ENCODE data around the gene ENGASE.

- TF ChIP-seq GATA2 (CRISPR knock-in tag; IDR thresholded peaks at IDR 0.05) (no peak), POLR2AphosphoS5 (IDR thresholded peaks at IDR 0.05; ENCODE audit: low read depth, low read length) (no peak), YY1 (IDR thresholded peaks at IDR 0.05; ENCODE audit: low read depth) (no peak), RAD21 (IDR thresholded peaks at IDR 0.05; ENCODE audit: low read length) (no peak), CTCF (IDR thresholded peaks at IDR 0.05) (no peak), IRF3 (IDR thresholded peaks at IDR 0.05; ENCODE audit: low read depth, low read length) (no peak), NRF1 (IDR thresholded peaks at IDR 0.05; ENCODE audit: low read depth, low read length) (no peak), MXI1 (IDR thresholded peaks at IDR 0.05; ENCODE audit: low read depth, low read length) (no peak), REST (IDR thresholded peaks at IDR 0.05; ENCODE audit: low read depth, low read length) (no peak)
Measured at GRCh38 chr17:79097226-79098055, 22.8 kb downstream of the ENGASE start.
